Tibial nerve (tissue), 4 donors: ENCODE results near the gene JAML. TPM values are rescaled to one million over a fixed set of nuclear protein-coding genes. Genes with fewer than 3 reads are reported as not detected.
A peak's percentile ranks its signal among the peaks of the same experiment; 100 is the strongest.

Experiments used
- DNase-seq, 2 donors: peaks; one replicate each; pipeline ENCODE4 v3.0.0-alpha.2; 2019; ENCODE audit warnings: low spot score in 2 of 2
- H3K27ac ChIP-seq, 4 donors: fragments of 200-600 bp; sonication (generic) in 3 of 4; one replicate each; pipeline ENCODE4 v1.5.1; 2017 to 2019; ENCODE audit warnings: mild to moderate bottlenecking in 1 of 4
- H3K27me3 ChIP-seq, 2 donors: fragments of 200-600 bp; sonication (generic) in 1 of 2; one replicate each; pipeline versions ENCODE4 v1.5.1 to v1.6.0; 2017 to 2019
- H3K36me3 ChIP-seq, 3 donors: fragments of 200-600 bp; sonication (generic); one replicate each; pipeline ENCODE4 v1.5.1; 2018 to 2019
- H3K4me1 ChIP-seq, 4 donors: fragments of 200-600 bp; sonication (generic) in 3 of 4; one replicate each; pipeline ENCODE4 v1.5.1; 2017 to 2019
- H3K4me3 ChIP-seq, 4 donors: fragments of 200-600 bp; sonication (generic) in 3 of 4; one replicate each; pipeline ENCODE4 v1.5.1; 2017 to 2019; ENCODE audit warnings: mild to moderate bottlenecking in 1 of 4, moderate library complexity in 1 of 4
- H3K9me3 ChIP-seq, 4 donors: fragments of 200-600 bp; sonication (generic) in 3 of 4; one replicate each; pipeline ENCODE4 v1.5.1; 2017 to 2019
- CTCF ChIP-seq, 5 experiments: fragments of 200-600 bp in 3 of 5; fragments of 450-650 bp in 2 of 5; sonication (generic) in 3 of 5; IDR thresholded peaks; one replicate each; pipeline ENCODE4 v1.5.1; 2016 to 2019; ENCODE audit warnings: antibody characterized with exemption in 5 of 5, mild to moderate bottlenecking in 3 of 5, moderate library complexity in 2 of 5
- EP300 ChIP-seq, 2 donors: sonication (generic); formaldehyde crosslinking; IDR thresholded peaks; one replicate each; pipeline ENCODE4 v1.6.1; 2017; ENCODE audit warnings: antibody characterized with exemption in 2 of 2, mild to moderate bottlenecking in 1 of 2
- POLR2A ChIP-seq, 2 donors: fragments of 450-650 bp; IDR thresholded peaks; one replicate each; pipeline ENCODE4 v1.6.1; 2017; ENCODE audit warnings: antibody characterized with exemption in 2 of 2, mild to moderate bottlenecking in 2 of 2, moderate library complexity in 2 of 2
- whole genome bisulfite sequencing, 2 donors: methylation state at CpG; one replicate each; pipeline ENCODE4 v1.1.5; 2018; 5-methylcytosine and 5-hydroxymethylcytosine counted together
- total RNA-seq, 4 donors: library from RNA; depleted of rRNA; stranded (reverse); fragments of >200 nt; gene quantifications; one replicate each; pipeline ENCODE4 v1.1.0, GENCODE V29; 2016

The JAML gene
- total RNA-seq, 4 donors from 2014 or later, result 0.60 to 4.5 (median 3.9) TPM

GRCh38 chr11:118259138-118259537 is 34.3 kb upstream of the JAML start:
- DNase-seq, result no peak
- Histone ChIP-seq H3K36me3 (no peaks in the 10 kb centered on the region), H3K27ac (no peak overlapping the region), H3K4me1 (peaks cover 0 to 14% (median 4%) of the 10 kb centered on the region in 4 donors), H3K4me3 (no peak overlapping the region), H3K9me3 (no peaks in the 10 kb centered on the region), H3K27me3 (peaks cover 0 to 25% of the 10 kb centered on the region in 2 donors)
- WGBS, 2 donors, result 89 to 97% methylated on average over 1 of the region's 1 CpG
- TF ChIP-seq EP300 (IDR thresholded peaks at IDR 0.05) (no peak), CTCF (IDR thresholded peaks at IDR 0.05) (no peak), POLR2A (IDR thresholded peaks at IDR 0.05) (no peak)

GRCh38 chr11:118258410-118258809 is 33.6 kb upstream of the JAML start:
- DNase-seq, result no peak
- 0 to 4% methylated on average over 1 of the region's 1 CpG for WGBS, 2 donors
- no peak overlapping the region for H3K4me3 ChIP-seq
- no peaks in the 10 kb centered on the region for H3K9me3 ChIP-seq
- no peaks in the 10 kb centered on the region for H3K36me3 ChIP-seq
- H3K4me1 ChIP-seq, result peaks cover 0 to 7% (median 3%) of the 10 kb centered on the region in 4 donors
- no peak overlapping the region for H3K27ac ChIP-seq
- TF ChIP-seq POLR2A (IDR thresholded peaks at IDR 0.05) (no peak), CTCF (IDR thresholded peaks at IDR 0.05) (no peak), EP300 (IDR thresholded peaks at IDR 0.05) (no peak)
- peaks cover 0 to 18% of the 10 kb centered on the region in 2 donors for H3K27me3 ChIP-seq

- H3K27ac ChIP-seq, result peak overlapping the region in 1 of 4 donors; percentile 81
- 65 to 69% methylated on average over 3 of the region's 3 CpGs for WGBS, 2 donors
- DNase-seq, result no peak
- H3K4me1 ChIP-seq, result peaks cover 0 to 15% (median 3%) of the 10 kb centered on the region in 4 donors
- no peaks in the 10 kb centered on the region for H3K36me3 ChIP-seq
- H3K4me3 ChIP-seq, result peak overlapping the region in 3 of 4 donors; percentile 58 to 72 (median 59)
- H3K9me3 ChIP-seq, result no peaks in the 10 kb centered on the region
- TF ChIP-seq POLR2A (IDR thresholded peaks at IDR 0.05) (no peak), CTCF (IDR thresholded peaks at IDR 0.05) (no peak), EP300 (IDR thresholded peaks at IDR 0.05) (no peak)
- peaks cover 0 to 26% of the 10 kb centered on the region in 2 donors for H3K27me3 ChIP-seq
Observed at GRCh38 chr11:118252688-118253087, 27.9 kb upstream of the JAML start.

- Histone ChIP-seq H3K4me3 (peak within 1 kb of the TSS; percentile 53 to 72 (median 58)), H3K4me1 (peaks cover 0 to 15% (median 3%) of the 10 kb centered on the region in 4 donors), H3K9me3 (no peaks in the 10 kb centered on the region), H3K27me3 (peaks cover 0 to 27% of the 10 kb centered on the region in 2 donors), H3K27ac (peak within 1 kb of the TSS in 3 of 4 donors; percentile 65 to 81 (median 68)), H3K36me3 (no peaks in the 10 kb centered on the region)
- 3 to 5% methylated on average over 33 of the region's 33 CpGs for WGBS, 2 donors
- DNase-seq, result peak in 1 of 2 donors; percentile 72
- TF ChIP-seq CTCF (IDR thresholded peaks at IDR 0.05) (no peak), EP300 (IDR thresholded peaks at IDR 0.05) (peak in 1 of 2 donors; percentile 62), POLR2A (IDR thresholded peaks at IDR 0.05) (no peak)
Observed at GRCh38 chr11:118251858-118252652, 27.2 kb upstream of the JAML start, which contains the start of gene MPZL3. Gene MPZL3, minus strand, starts transcription at chr11:118252365. Its CDS starts 71 bp downstream, at chr11:118252294.

GRCh38 chr11:118247041-118247440 is 22.2 kb upstream of the JAML start:
- Histone ChIP-seq H3K4me3 (no peak overlapping the region), H3K4me1 (peaks cover 0 to 7% (median 0%) of the 10 kb centered on the region in 4 donors), H3K9me3 (no peaks in the 10 kb centered on the region), H3K27ac (no peak overlapping the region), H3K27me3 (peaks cover 0 to 27% of the 10 kb centered on the region in 2 donors), H3K36me3 (no peaks in the 10 kb centered on the region)
- 58 to 71% methylated on average over 1 of the region's 1 CpG for WGBS, 2 donors
- TF ChIP-seq EP300 (IDR thresholded peaks at IDR 0.05), result no peak
- no peak for TF ChIP-seq POLR2A (IDR thresholded peaks at IDR 0.05)
- TF ChIP-seq CTCF (IDR thresholded peaks at IDR 0.05), result no peak
- DNase-seq, result no peak
